Mammary epithelial cell (primary cell): Measurements from ENCODE around the gene ST6GAL1.

Source experiments
- EZH2 ChIP-seq: IDR thresholded peaks from 2 replicates; pipeline ENCODE4 v1.6.1; 2012; ENCODE audit warnings: low read length, inconsistent platforms, borderline replicate concordance
- TF ChIP-seq, protein P1 (sequence below), 2 donors: IDR thresholded peaks in 1 of 2; conservative IDR thresholded peaks in 1 of 2; 2 replicates each; pipeline ENCODE4 v1.5.1; 2011 to 2012; ENCODE audit warnings: inconsistent platforms in 2 of 2, low read length in 2 of 2, mild to moderate bottlenecking in 2 of 2, control low read depth in 1 of 2, low read depth in 1 of 2; ENCODE audit not compliant: insufficient read depth in 1 of 2; ENCODE audit errors: extremely low read depth in 1 of 2

DNA sequence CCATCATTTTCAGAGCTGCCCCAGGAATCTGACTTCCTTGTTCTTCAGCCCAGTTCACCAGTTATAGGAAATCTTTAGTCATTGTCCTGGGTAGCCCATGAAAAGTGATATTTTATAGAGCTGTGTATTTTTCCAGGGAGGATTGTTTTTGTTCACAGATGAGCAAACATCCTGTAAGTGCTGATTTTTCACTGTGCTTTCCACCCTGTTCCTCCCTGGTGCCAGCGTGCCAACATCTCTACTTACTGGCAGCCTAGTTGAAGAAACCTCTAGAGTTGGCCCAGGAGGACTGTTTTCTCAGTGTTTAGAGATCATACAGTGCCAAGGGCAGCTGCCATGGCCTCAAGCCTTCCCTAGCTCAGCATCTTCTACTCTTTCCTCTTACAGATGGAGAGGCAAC is 41.3 kb downstream of the ST6GAL1 start:
- TF ChIP-seq, protein P1, sequence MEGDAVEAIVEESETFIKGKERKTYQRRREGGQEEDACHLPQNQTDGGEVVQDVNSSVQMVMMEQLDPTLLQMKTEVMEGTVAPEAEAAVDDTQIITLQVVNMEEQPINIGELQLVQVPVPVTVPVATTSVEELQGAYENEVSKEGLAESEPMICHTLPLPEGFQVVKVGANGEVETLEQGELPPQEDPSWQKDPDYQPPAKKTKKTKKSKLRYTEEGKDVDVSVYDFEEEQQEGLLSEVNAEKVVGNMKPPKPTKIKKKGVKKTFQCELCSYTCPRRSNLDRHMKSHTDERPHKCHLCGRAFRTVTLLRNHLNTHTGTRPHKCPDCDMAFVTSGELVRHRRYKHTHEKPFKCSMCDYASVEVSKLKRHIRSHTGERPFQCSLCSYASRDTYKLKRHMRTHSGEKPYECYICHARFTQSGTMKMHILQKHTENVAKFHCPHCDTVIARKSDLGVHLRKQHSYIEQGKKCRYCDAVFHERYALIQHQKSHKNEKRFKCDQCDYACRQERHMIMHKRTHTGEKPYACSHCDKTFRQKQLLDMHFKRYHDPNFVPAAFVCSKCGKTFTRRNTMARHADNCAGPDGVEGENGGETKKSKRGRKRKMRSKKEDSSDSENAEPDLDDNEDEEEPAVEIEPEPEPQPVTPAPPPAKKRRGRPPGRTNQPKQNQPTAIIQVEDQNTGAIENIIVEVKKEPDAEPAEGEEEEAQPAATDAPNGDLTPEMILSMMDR (conservative IDR thresholded peaks at IDR 0.05 in 1 of 2, IDR thresholded peaks at IDR 0.05 in 1 of 2; ENCODE audit: extremely low read depth in 1 of 2, insufficient read depth in 1 of 2, low read depth in 1 of 2, low read length in 2 of 2), result no peak
- no peak for TF ChIP-seq EZH2
